ENCODE data around the gene MYH11. TPM values are rescaled to one million over a fixed set of nuclear protein-coding genes. Genes with fewer than 3 reads are reported as not detected.
"Not testable (repeated sequence)": the region's sequence is repeated elsewhere in the genome, so short reads cannot be mapped to it uniquely, and the experiment has no call there.

MYH11 gene
- polyA plus RNA-seq, 12 donors, result 11.2 to 375 (median 16.0) TPM; not detected in 1

DNA sequence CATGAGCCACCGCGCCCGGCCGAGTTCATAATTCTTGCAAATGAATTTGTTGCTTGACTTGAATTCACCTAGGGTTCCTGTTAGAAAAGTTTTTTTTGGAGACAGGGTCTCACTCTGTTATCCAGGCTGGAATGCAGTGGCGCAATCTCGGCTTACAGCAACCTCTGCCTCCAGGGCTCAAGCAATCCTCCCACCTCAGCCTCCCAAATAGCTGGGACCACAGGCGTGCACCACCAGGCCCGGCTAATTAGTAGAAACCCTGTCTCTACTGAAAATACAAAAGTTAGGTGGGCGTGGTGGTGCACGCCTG lies 99.8 kb downstream of the MYH11 start:
- DNase-seq, result no peak

GRCh38 chr16:15754821-15755534 lies 101.8 kb downstream of the MYH11 start:
- DNase-seq, result no peak

- DNase-seq, result no peak
Observed at GRCh38 chr16:15752717-15753488, 103.9 kb downstream of the MYH11 start.

DNA sequence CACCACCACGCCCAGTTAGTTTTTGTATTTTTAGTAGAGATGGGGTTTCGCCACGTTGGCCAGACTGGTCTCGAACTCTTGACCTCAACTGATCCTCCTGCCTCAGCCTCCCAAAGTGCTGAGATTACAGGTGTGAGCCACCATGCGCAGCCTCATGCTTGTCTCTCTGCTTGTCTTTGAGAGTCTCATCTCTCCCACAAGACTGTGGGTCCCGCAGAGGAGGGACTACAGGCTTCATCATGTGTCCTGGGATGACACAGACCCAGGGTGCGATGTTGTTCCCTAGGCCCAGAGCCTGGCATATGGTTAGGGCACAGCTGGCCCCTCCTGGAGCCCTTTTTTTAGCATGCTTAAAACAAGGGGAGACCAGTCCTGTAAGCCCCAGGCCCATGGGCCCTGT lies 104.9 kb downstream of the MYH11 start:
- DNase-seq, result no peak

- DNase-seq, result no peak
Observed at GRCh38 chr16:15749985-15750384, 106.8 kb downstream of the MYH11 start.

DNA sequence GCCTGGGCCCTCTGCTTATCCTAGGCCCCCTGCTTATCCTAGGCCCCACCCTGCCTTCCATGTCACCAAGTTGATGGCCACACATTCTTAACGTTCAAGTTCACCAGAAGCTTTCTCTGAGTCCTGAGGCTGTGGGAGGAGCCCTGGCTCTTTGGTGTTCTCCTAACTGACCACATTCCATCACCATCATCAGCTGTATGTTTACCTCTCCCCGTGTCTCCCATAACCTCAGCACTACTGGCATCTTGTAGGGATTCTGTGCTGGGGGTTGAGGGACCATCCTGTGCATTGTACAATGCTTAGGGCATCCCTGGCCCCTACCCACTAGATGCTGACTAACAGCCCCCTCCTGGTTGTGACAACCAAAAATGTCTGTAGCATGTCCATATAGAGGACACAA lies 107.5 kb downstream of the MYH11 start:
- no peak for DNase-seq

GRCh38 chr16:15748654-15749053 lies 108.2 kb downstream of the MYH11 start:
- DNase-seq, result no peak

DNA sequence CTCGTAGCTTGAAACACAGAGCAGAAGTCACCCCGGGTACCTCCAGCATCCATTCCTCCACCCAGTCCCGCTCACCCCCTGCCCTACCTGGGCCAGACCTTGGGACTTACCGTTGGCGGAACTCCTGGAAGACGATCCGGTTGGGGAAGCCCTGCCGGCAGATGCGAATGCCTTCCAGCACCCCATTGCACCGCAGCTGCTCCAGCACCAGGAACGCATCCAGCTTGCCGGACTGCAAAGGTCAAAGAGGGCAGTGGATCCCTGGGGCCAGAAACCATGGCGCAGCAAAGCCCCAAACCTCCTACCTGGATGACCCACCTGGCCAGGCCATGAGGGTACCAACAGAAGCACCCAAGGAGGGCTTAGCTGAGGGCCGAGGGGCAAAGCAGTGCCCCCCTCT lies 108.9 kb downstream of the MYH11 start:
- no peak for DNase-seq

DNA sequence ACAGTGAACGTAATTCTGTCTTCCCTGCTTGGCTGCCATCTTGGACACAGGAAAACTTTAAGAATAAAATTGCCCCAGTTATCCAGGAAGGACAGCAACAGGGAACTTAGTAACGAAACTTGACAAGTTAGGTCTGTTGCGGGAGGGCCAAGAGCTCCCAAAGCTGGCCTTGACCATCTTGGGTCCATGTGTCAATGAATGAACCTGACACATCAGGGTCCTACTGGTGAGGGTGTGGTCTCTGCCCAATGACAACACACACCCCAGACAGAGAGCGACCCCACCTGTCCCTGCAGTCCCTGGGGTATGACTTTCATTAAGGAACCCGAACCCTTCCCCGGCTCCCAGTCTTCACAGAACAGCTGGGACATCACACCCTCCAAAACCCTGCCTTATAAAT lies 110.5 kb downstream of the MYH11 start:
- DNase-seq, result no peak

DNA sequence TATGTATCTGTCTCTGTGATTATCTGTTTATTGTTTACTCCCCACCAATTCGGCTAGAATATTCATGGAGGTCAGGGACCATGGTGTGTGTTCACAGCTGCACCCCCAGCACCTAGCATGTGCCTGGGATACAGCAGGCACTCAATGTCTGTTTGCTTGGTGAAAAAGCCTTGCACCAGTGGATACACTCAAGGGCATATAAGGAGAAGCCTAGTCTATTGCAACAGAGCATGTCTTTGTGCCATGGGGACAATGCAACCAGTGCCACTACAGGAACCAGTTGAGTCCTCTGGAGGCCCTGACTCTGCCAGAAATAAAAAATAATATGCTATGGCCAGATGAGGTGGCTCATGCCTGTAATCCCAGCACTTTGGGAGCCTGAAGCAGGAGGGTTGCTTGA lies 113.2 kb downstream of the MYH11 start:
- DNase-seq, result no peak

GRCh38 chr16:15742716-15743115 lies 114.1 kb downstream of the MYH11 start:
- DNase-seq, result no peak

DNA sequence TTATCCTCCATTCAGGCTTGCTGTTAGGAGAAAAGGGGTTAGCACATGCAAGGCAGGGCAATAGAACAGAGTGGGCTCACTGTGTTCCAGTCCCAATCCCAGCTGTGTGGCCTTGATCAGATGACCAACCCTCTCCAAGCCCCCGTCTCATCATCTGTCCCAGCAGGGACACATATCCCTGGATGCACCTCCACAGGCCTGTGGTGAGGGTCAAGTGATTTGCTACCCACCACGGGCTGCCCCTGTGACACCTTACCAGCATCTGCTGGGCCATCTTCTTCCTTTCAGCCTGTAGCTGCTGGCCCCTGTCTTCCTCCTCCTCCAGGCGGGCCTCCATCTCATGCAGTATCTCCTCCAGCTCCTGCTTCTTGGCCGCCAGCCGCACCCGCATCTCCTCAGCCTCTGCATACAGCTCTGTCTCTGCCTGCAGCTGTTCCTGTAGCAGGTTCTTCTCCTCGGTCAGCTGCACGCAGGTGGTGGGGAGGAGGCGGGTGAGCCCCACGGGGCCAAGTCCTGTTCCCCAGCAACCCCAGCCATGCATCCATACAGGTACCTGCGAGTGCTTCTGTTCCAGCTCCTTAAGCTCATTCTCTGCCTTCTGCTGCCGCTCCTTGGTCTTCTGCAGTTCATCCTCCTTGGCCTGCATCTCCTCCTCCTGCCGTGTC lies 115.5 kb downstream of the MYH11 start:
- DNase-seq, result no peak

GRCh38 chr16:15739950-15740349 lies 116.9 kb downstream of the MYH11 start:
- DNase-seq, result no peak

DNA sequence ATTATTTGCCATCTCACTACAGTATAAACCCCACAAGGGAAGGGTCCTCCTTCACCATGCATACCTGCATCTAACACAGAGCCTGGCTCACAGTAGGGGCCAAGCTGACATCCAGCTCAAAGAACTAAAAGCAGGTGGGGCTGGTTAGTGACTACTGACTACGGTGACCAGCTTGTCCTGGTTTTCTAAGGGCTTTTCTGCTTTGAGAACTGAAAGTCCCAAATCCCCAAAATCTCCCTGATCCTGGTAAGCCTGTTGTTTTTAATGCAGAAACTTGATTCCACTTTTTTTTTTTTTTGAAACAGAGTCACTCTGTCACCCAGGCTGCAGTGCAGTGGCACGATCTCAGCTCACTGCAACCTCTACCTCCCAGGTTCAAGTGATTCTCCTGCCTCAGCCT lies 117.4 kb downstream of the MYH11 start:
- no peak for DNase-seq

DNA sequence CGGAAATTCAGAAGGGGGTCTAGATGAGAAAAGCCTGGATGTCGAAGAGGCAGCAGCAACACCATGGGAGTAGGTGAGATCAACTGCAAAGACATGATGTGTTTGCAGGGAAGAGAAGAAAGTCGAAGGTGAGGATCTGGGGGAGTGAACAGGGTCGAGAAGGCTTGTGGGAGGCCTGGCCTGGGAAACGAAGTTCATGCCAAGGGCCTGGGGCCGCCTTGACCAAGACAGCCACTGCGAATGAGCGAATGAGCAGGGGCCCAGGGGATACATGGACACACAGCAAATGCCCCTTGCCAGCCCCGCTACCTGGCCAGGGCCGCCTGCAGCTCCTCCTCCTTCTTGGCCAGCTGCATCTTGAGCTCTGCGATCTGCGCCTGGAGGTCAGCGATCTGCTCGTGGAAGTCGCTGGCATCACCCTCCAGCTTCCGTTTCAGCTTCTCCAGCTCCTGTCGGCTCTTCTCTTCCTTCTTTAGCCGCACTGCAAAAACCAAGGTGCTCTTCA lies 119.6 kb downstream of the MYH11 start:
- no peak for DNase-seq

DNA sequence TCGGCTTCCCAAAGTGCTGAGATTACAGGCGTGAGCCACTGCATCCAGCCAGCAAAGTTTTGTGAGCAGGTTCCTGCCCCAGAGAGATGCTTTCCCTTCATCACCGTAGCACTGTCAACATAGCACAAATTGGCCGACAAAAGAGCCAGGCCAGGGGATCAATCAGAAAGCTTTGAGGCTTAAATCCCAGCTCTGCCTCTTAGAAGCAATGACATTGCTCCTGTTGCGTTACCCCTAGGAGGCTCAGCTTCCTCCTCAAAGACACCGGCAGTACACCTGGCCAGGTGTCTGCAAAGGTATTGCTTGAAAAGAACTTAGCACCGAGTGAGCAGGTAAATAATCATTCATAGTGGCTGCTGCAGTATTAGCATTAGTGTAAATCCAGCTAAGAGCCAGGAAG lies 120.3 kb downstream of the MYH11 start:
- DNase-seq, result no peak

GRCh38 chr16:15735610-15736009 lies 121.2 kb downstream of the MYH11 start:
- no peak for DNase-seq

- no peak for DNase-seq
Observed at GRCh38 chr16:15732416-15732815, 124.4 kb downstream of the MYH11 start.

DNA sequence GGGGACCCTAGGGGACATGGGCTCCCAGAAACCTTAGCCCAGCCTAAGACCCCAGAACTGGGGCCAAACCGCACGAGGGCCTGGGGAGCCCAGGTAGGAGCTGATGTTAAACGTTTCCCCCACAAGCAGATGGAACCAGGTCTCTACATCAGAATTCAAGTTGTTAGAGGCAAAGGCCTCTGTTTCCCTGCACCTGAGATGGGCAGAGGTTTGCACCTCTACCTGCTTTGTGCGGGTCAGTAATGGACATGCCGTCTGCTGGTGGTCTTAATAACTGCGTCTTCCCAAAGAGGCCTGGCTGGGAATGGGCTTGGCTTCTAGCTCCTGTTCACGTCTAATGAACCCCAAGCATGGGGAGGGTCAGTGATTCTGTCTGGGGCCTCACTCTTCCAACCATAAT lies 127.7 kb downstream of the MYH11 start:
- DNase-seq, result no peak

DNA sequence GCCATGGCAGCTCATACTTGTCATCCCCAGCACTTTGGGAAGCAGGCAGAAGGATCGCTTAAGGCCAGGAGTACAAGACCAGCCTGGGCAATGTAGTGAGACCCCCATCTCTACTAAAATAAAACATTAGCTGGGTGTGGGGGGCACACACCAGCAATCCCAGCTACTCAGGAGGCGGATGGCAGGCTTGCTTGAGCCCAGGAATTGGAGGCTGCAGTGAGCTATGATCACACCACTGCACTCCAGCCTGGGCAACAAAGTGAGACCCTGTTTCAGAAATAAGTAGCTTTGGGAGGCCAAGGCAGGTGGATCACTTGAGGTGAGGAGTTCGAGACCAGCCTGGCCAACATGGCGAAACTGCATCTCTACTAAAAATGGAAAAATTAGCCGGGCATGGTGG lies 129.1 kb downstream of the MYH11 start:
- DNase-seq, result not testable (repeated sequence)

DNA sequence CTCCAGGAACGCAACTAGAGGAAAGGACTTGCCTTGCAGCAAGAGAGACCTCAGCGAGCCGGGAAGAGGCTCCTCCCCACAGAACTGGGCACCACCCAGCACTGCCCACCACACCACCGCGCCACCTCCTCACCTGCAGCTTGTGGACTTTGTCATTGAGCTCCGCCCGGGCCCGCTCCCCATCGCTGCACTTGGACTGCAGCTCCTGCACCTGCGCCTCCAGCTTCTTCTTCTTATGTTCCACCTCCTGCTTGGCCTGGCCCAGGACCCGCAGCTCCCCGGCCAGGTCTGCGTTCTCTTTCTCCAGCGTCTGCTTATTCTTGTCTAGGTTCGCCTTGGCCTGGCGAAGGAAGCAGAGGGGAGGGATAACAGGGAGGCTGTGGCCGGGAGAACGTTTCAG lies 130.1 kb downstream of the MYH11 start:
- no peak for DNase-seq

GRCh38 chr16:15725641-15726240 lies 131.1 kb downstream of the MYH11 start:
- DNase-seq, result no peak

DNA sequence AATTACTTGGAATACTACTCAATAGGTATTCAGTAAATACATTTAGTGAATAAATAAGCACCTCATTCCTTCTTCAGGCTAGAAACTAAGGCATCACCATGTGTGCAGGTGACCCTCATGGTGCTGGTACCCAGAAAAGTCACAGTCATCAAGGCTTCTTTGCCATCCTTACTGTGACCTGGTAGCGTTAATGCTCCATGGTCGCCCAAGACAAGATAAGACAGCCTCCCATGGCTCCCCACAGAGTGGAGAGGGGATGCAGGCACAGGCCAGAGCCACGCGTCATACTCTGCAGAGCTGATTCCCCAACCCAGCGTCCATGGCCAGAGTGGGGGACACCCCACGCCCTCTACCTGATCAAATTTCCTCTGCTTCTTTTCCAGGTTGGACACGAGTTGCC lies 133.0 kb downstream of the MYH11 start:
- DNase-seq, result no peak
